Measurements from ENCODE around the gene CTNNA2.

The CTNNA2 gene

GRCh38 chr2:80050246-80050645 is 537.4 kb downstream of the CTNNA2 start:
- no peak overlapping the region for H3K4me3 ChIP-seq (ENCODE audit: extremely low read depth, insufficient read depth, low read length, poor library complexity, severe bottlenecking)
- H3K27ac ChIP-seq (ENCODE audit: low read depth, low read length, severe bottlenecking): no peak overlapping the region
- H3K4me1 ChIP-seq (ENCODE audit: control insufficient read depth, insufficient read depth, low read length, poor library complexity, severe bottlenecking): no peaks in the 10 kb centered on the region
- no peaks in the 10 kb centered on the region for H3K9me3 ChIP-seq (ENCODE audit: control insufficient read depth, low read length)
- H3K36me3 ChIP-seq (ENCODE audit: control insufficient read depth, insufficient read depth, low read length): no peaks in the 10 kb centered on the region
- WGBS, 2 experiments (ENCODE audit: insufficient coverage in 2 of 2): 91 to 98% methylated on average over 5 to 6 of the region's 6 CpGs

GRCh38 chr2:80053522-80054345 is 540.9 kb downstream of the CTNNA2 start:
- H3K27ac ChIP-seq (ENCODE audit: low read depth, low read length, severe bottlenecking): no peak overlapping the region
- H3K36me3 ChIP-seq (ENCODE audit: control insufficient read depth, insufficient read depth, low read length): no peaks in the 10 kb centered on the region
- 43 to 52% methylated on average over 4 of the region's 8 CpGs for WGBS, 2 experiments (ENCODE audit: insufficient coverage in 2 of 2)
- no peaks in the 10 kb centered on the region for H3K9me3 ChIP-seq (ENCODE audit: control insufficient read depth, low read length)
- no peaks in the 10 kb centered on the region for H3K4me1 ChIP-seq (ENCODE audit: control insufficient read depth, insufficient read depth, low read length, poor library complexity, severe bottlenecking)
- H3K4me3 ChIP-seq (ENCODE audit: extremely low read depth, insufficient read depth, low read length, poor library complexity, severe bottlenecking): no peak overlapping the region

- Histone ChIP-seq H3K4me1 (ENCODE audit: control insufficient read depth, insufficient read depth, low read length, poor library complexity, severe bottlenecking) (no peaks in the 10 kb centered on the region), H3K4me3 (ENCODE audit: extremely low read depth, insufficient read depth, low read length, poor library complexity, severe bottlenecking) (no peak overlapping the region), H3K36me3 (ENCODE audit: control insufficient read depth, insufficient read depth, low read length) (no peaks in the 10 kb centered on the region), H3K9me3 (ENCODE audit: control insufficient read depth, low read length) (no peaks in the 10 kb centered on the region), H3K27ac (ENCODE audit: low read depth, low read length, severe bottlenecking) (no peak overlapping the region)
- 82 to 100% methylated on average over 1 to 2 of the region's 2 CpGs for WGBS, 2 experiments (ENCODE audit: insufficient coverage in 2 of 2)
Observed at GRCh38 chr2:80054346-80054675, 541.5 kb downstream of the CTNNA2 start.

DNA sequence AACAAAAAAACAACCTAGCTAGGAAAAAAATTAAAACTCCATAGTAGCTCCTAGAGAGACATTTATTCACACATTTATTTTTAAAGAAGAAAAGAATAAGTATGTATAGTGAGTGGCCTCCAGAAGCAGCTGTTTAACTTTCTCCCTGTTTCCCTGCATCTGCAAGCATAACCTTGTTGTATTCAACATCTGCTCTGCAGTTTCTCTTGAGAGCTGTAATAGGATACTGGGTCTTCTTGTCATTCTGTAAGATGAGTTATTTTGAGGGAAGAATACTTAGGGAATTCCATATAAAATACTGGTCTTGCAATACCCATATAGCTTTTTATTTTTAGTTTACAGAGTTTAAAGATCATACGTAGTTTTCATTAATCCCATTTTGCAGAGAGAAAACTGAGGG is 545.1 kb downstream of the CTNNA2 start:
- Histone ChIP-seq H3K27ac (ENCODE audit: low read depth, low read length, severe bottlenecking) (no peak overlapping the region), H3K36me3 (ENCODE audit: control insufficient read depth, insufficient read depth, low read length) (no peaks in the 10 kb centered on the region), H3K9me3 (ENCODE audit: control insufficient read depth, low read length) (no peaks in the 10 kb centered on the region), H3K4me3 (ENCODE audit: extremely low read depth, insufficient read depth, low read length, poor library complexity, severe bottlenecking) (no peak overlapping the region), H3K4me1 (ENCODE audit: control insufficient read depth, insufficient read depth, low read length, poor library complexity, severe bottlenecking) (no peaks in the 10 kb centered on the region)
- no CpG with 5 or more reads among the region's 1 CpG for WGBS, 2 experiments (ENCODE audit: insufficient coverage in 2 of 2)

- Histone ChIP-seq H3K27ac (ENCODE audit: low read depth, low read length, severe bottlenecking) (no peak overlapping the region), H3K4me3 (ENCODE audit: extremely low read depth, insufficient read depth, low read length, poor library complexity, severe bottlenecking) (no peak overlapping the region), H3K36me3 (ENCODE audit: control insufficient read depth, insufficient read depth, low read length) (no peaks in the 10 kb centered on the region), H3K9me3 (ENCODE audit: control insufficient read depth, low read length) (no peaks in the 10 kb centered on the region), H3K4me1 (ENCODE audit: control insufficient read depth, insufficient read depth, low read length, poor library complexity, severe bottlenecking) (no peaks in the 10 kb centered on the region)
- 56 to 94% methylated on average over 2 to 3 of the region's 4 CpGs for WGBS, 2 experiments (ENCODE audit: insufficient coverage in 2 of 2)
Observed at GRCh38 chr2:80058562-80058961, 545.7 kb downstream of the CTNNA2 start.

- H3K36me3 ChIP-seq (ENCODE audit: control insufficient read depth, insufficient read depth, low read length): no peaks in the 10 kb centered on the region
- H3K27ac ChIP-seq (ENCODE audit: low read depth, low read length, severe bottlenecking): no peak overlapping the region
- H3K4me3 ChIP-seq (ENCODE audit: extremely low read depth, insufficient read depth, low read length, poor library complexity, severe bottlenecking): no peak overlapping the region
- no peaks in the 10 kb centered on the region for H3K4me1 ChIP-seq (ENCODE audit: control insufficient read depth, insufficient read depth, low read length, poor library complexity, severe bottlenecking)
- no peaks in the 10 kb centered on the region for H3K9me3 ChIP-seq (ENCODE audit: control insufficient read depth, low read length)
- WGBS, 2 experiments (ENCODE audit: insufficient coverage in 2 of 2): 80 to 88% methylated on average over 5 of the region's 5 CpGs
Observed at GRCh38 chr2:80059447-80059846, 546.6 kb downstream of the CTNNA2 start.

- no peaks in the 10 kb centered on the region for H3K36me3 ChIP-seq (ENCODE audit: control insufficient read depth, insufficient read depth, low read length)
- H3K4me3 ChIP-seq (ENCODE audit: extremely low read depth, insufficient read depth, low read length, poor library complexity, severe bottlenecking): no peak overlapping the region
- no peaks in the 10 kb centered on the region for H3K4me1 ChIP-seq (ENCODE audit: control insufficient read depth, insufficient read depth, low read length, poor library complexity, severe bottlenecking)
- H3K9me3 ChIP-seq (ENCODE audit: control insufficient read depth, low read length): no peaks in the 10 kb centered on the region
- no peak overlapping the region for H3K27ac ChIP-seq (ENCODE audit: low read depth, low read length, severe bottlenecking)
Observed at GRCh38 chr2:80061881-80062280, 549.0 kb downstream of the CTNNA2 start.

DNA sequence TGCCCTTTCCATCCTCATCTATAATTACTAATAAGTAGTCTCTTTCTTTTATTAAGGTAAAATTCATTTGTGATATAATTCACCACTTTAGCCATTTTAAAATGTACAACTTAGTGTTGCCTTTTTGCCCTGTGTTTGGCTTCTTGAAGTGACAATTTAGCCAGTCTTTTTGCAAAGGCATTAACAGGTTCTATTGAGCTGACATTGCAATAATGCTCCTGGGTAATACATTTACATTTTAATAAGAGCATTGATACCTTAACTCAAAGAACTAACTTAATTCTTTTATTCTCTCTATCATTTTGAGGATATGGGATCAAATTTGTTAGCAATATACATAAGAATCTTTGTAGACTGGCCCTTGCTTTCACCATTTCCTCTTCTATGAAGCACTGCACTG is 549.4 kb downstream of the CTNNA2 start:
- H3K4me3 ChIP-seq (ENCODE audit: extremely low read depth, insufficient read depth, low read length, poor library complexity, severe bottlenecking): no peak overlapping the region
- H3K4me1 ChIP-seq (ENCODE audit: control insufficient read depth, insufficient read depth, low read length, poor library complexity, severe bottlenecking): no peaks in the 10 kb centered on the region
- H3K36me3 ChIP-seq (ENCODE audit: control insufficient read depth, insufficient read depth, low read length): no peaks in the 10 kb centered on the region
- H3K9me3 ChIP-seq (ENCODE audit: control insufficient read depth, low read length): no peaks in the 10 kb centered on the region
- no peak overlapping the region for H3K27ac ChIP-seq (ENCODE audit: low read depth, low read length, severe bottlenecking)

GRCh38 chr2:80068038-80068731 is 555.3 kb downstream of the CTNNA2 start:
- H3K27ac ChIP-seq (ENCODE audit: low read depth, low read length, severe bottlenecking): no peak overlapping the region
- no peaks in the 10 kb centered on the region for H3K9me3 ChIP-seq (ENCODE audit: control insufficient read depth, low read length)
- no peak overlapping the region for H3K4me3 ChIP-seq (ENCODE audit: extremely low read depth, insufficient read depth, low read length, poor library complexity, severe bottlenecking)
- no peaks in the 10 kb centered on the region for H3K4me1 ChIP-seq (ENCODE audit: control insufficient read depth, insufficient read depth, low read length, poor library complexity, severe bottlenecking)
- WGBS, 2 experiments (ENCODE audit: insufficient coverage in 2 of 2): 76 to 98% methylated on average over 3 to 4 of the region's 4 CpGs
- no peaks in the 10 kb centered on the region for H3K36me3 ChIP-seq (ENCODE audit: control insufficient read depth, insufficient read depth, low read length)

DNA sequence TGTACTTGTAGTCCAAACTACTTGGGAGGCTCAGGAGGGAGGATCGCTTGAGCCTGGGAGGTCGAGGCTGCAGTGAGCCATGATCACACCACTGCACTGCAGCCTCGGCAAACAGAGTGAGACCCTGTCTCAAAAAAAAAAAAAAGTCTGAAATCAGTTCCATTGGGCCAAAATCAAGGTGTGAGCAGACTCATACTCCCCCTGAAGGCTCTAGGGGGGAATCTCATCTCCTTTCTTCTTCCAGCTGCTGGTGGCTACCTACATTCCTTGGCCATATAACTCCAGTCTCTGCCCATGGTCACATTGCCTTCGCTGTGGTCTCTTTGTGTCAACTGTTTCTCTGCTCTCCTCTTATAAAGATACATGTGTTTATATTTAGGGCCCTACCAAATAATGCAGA is 557.7 kb downstream of the CTNNA2 start:
- no peak overlapping the region for H3K27ac ChIP-seq (ENCODE audit: low read depth, low read length, severe bottlenecking)
- H3K4me3 ChIP-seq (ENCODE audit: extremely low read depth, insufficient read depth, low read length, poor library complexity, severe bottlenecking): no peak overlapping the region
- no peaks in the 10 kb centered on the region for H3K36me3 ChIP-seq (ENCODE audit: control insufficient read depth, insufficient read depth, low read length)
- H3K4me1 ChIP-seq (ENCODE audit: control insufficient read depth, insufficient read depth, low read length, poor library complexity, severe bottlenecking): no peaks in the 10 kb centered on the region
- no peaks in the 10 kb centered on the region for H3K9me3 ChIP-seq (ENCODE audit: control insufficient read depth, low read length)
- 91 to 94% methylated on average over 2 to 3 of the region's 4 CpGs for WGBS, 2 experiments (ENCODE audit: insufficient coverage in 2 of 2)

GRCh38 chr2:80071941-80072340 is 559.1 kb downstream of the CTNNA2 start:
- 85% methylated on average over 2 of the region's 2 CpGs for WGBS, 2 experiments (ENCODE audit: insufficient coverage in 2 of 2)
- Histone ChIP-seq H3K27ac (ENCODE audit: low read depth, low read length, severe bottlenecking) (no peak overlapping the region), H3K36me3 (ENCODE audit: control insufficient read depth, insufficient read depth, low read length) (no peaks in the 10 kb centered on the region), H3K4me1 (ENCODE audit: control insufficient read depth, insufficient read depth, low read length, poor library complexity, severe bottlenecking) (no peaks in the 10 kb centered on the region), H3K4me3 (ENCODE audit: extremely low read depth, insufficient read depth, low read length, poor library complexity, severe bottlenecking) (no peak overlapping the region), H3K9me3 (ENCODE audit: control insufficient read depth, low read length) (no peaks in the 10 kb centered on the region)

Data from mesodermal cell (in vitro differentiated cells).